Hematopoietic multipotent progenitor cell treated with erythropoietin and hydrocortisone succinate and interleukin-3 and kit ligand, for 6 days (in vitro differentiated cells): ENCODE results near the gene PCSK5.
"Not testable (repeated sequence)": the region's sequence is repeated elsewhere in the genome, so short reads cannot be mapped to it uniquely, and the experiment has no call there.

Source experiments
- DNase-seq: peaks from one replicate; pipeline ENCODE4 v3.0.0-alpha.2; 2015

The PCSK5 gene

GRCh38 chr9:76324030-76324429 is 433.6 kb downstream of the PCSK5 start:
- DNase-seq: not testable (repeated sequence)

GRCh38 chr9:76330034-76330433 is 439.6 kb downstream of the PCSK5 start:
- no peak for DNase-seq

- no peak for DNase-seq
Observed at GRCh38 chr9:76333388-76333787, 442.9 kb downstream of the PCSK5 start.

GRCh38 chr9:76333964-76334363 is 443.5 kb downstream of the PCSK5 start:
- DNase-seq: no peak

- DNase-seq: no peak
Observed at GRCh38 chr9:76336027-76336426, 445.6 kb downstream of the PCSK5 start.

- no peak for DNase-seq
Observed at GRCh38 chr9:76338418-76338817, 447.9 kb downstream of the PCSK5 start.

GRCh38 chr9:76341616-76342015 is 451.1 kb downstream of the PCSK5 start:
- DNase-seq: no peak

- no peak for DNase-seq
Observed at GRCh38 chr9:76342201-76342600, 451.7 kb downstream of the PCSK5 start.

GRCh38 chr9:76342858-76343257 is 452.4 kb downstream of the PCSK5 start:
- no peak for DNase-seq

- no peak for DNase-seq
Observed at GRCh38 chr9:76349865-76350264, 459.4 kb downstream of the PCSK5 start.

GRCh38 chr9:76351006-76351405 is 460.5 kb downstream of the PCSK5 start:
- no peak for DNase-seq

GRCh38 chr9:76352026-76352620 is 461.6 kb downstream of the PCSK5 start:
- no peak for DNase-seq

GRCh38 chr9:76353280-76353679 is 462.8 kb downstream of the PCSK5 start:
- DNase-seq: no peak

GRCh38 chr9:76354221-76354620 is 463.7 kb downstream of the PCSK5 start:
- DNase-seq: no peak

GRCh38 chr9:76355886-76356285 is 465.4 kb downstream of the PCSK5 start:
- DNase-seq: no peak

GRCh38 chr9:76357555-76357954 is 467.1 kb downstream of the PCSK5 start:
- no peak for DNase-seq

GRCh38 chr9:76358628-76359280 is 468.3 kb downstream of the PCSK5 start:
- DNase-seq: no peak

- DNase-seq: peak; percentile 88
Observed at GRCh38 chr9:76359365-76359764, 468.9 kb downstream of the PCSK5 start.

- no peak for DNase-seq
Observed at GRCh38 chr9:76359766-76360165, 469.3 kb downstream of the PCSK5 start.

- DNase-seq: peak; percentile 80
Observed at GRCh38 chr9:76362332-76363031, 472.0 kb downstream of the PCSK5 start.

- DNase-seq: no peak
Observed at GRCh38 chr9:76363032-76363395, 472.5 kb downstream of the PCSK5 start.

GRCh38 chr9:76365028-76365427 is 474.6 kb downstream of the PCSK5 start:
- DNase-seq: no peak

- DNase-seq: no peak
Observed at GRCh38 chr9:76366275-76366674, 475.8 kb downstream of the PCSK5 start.

GRCh38 chr9:76369583-76369982 is 479.1 kb downstream of the PCSK5 start:
- no peak for DNase-seq
